SK-N-SH (cell line): ENCODE data around the gene SRF. TPM values are rescaled to one million over a fixed set of nuclear protein-coding genes. Genes with fewer than 3 reads are reported as not detected.

Source experiments
- CTCF ChIA-PET: fragments of 300-600, 350-600 bp; formaldehyde crosslinking; extraction: SDS; loops from one replicate; lab custom pipeline; 2021; lab: Yijun Ruan, JAX
- POLR2A ChIA-PET: fragments of 350-600 bp; sonication (Branson Sonifier 250); formaldehyde crosslinking; extraction: SDS; loops from one replicate; lab custom pipeline; 2020; ENCODE audit warnings: antibody characterized with exemption, inconsistent platforms; lab: Yijun Ruan, JAX
- DNase-seq: peaks from one replicate; pipeline ENCODE4 v3.0.0; 2012
- H2AFZ ChIP-seq: fragments of 200-600 bp; sonication (generic); 2 replicates; pipeline ENCODE4 v1.8.1; 2016; ENCODE audit warnings: antibody characterized with exemption, mild to moderate bottlenecking, low read depth
- H3F3A ChIP-seq: fragments of 200-600 bp; sonication (generic); replicated peaks from 2 replicates; pipeline ENCODE3; 2016; ENCODE audit warnings: antibody characterized with exemption, mild to moderate bottlenecking; ENCODE audit not compliant: insufficient read depth
- H3K27ac ChIP-seq, 2 experiments: fragments of 200-500 bp in 1 of 2; fragments of 200-600 bp in 1 of 2; sonication (Bioruptor generic) in 1 of 2; sonication (generic), shearing (Covaris generic) in 1 of 2; 2 replicates each; pipeline versions ENCODE4 v1.5.1 to v1.6.1; 2014 to 2016; ENCODE audit warnings: low read depth in 2 of 2, inconsistent platforms in 1 of 2, low read length in 1 of 2, mild to moderate bottlenecking in 1 of 2, mixed read lengths in 1 of 2
- H3K27me3 ChIP-seq: fragments of 200-600 bp; sonication (generic), shearing (Covaris generic); 2 replicates; pipeline ENCODE4 v1.6.1; 2016; ENCODE audit warnings: mixed run types; ENCODE audit not compliant: insufficient read depth
- H3K36me3 ChIP-seq, 2 experiments: fragments of 200-500 bp in 1 of 2; fragments of 200-600 bp in 1 of 2; sonication (Bioruptor generic) in 1 of 2; sonication (generic) in 1 of 2; replicated peaks in 1 of 2; 2 replicates each; pipeline versions ENCODE3 to v1.5.1; 2014 to 2016; ENCODE audit warnings: low read length in 1 of 2, mild to moderate bottlenecking in 1 of 2; ENCODE audit not compliant: insufficient read depth in 2 of 2, control insufficient read depth in 1 of 2
- H3K4me1 ChIP-seq, 2 experiments: fragments of 200-500 bp in 1 of 2; fragments of 200-600 bp in 1 of 2; sonication (Bioruptor generic) in 1 of 2; sonication (generic), shearing (Covaris generic) in 1 of 2; 2 replicates each; pipeline versions ENCODE4 v1.5.1 to v1.6.1; 2014 to 2016; ENCODE audit warnings: low read depth in 1 of 2, low read length in 1 of 2, mixed run types in 1 of 2; ENCODE audit not compliant: insufficient read depth in 2 of 2, control insufficient read depth in 1 of 2
- H3K4me2 ChIP-seq: fragments of 200-600 bp; sonication (generic), shearing (Covaris generic); 2 replicates; pipeline ENCODE4 v1.6.1; 2017; ENCODE audit warnings: mixed run types
- H3K4me3 ChIP-seq, 2 experiments: fragments of 200-500 bp in 1 of 2; fragments of 200-600 bp in 1 of 2; sonication (Bioruptor generic) in 1 of 2; sonication (generic), shearing (Covaris generic) in 1 of 2; 2 replicates each; pipeline versions ENCODE4 v1.5.1 to v1.8.1; 2014 to 2016; ENCODE audit warnings: low read depth in 2 of 2, inconsistent platforms in 1 of 2, low read length in 1 of 2, mild to moderate bottlenecking in 1 of 2, mixed read lengths in 1 of 2, moderate library complexity in 1 of 2
- H3K79me2 ChIP-seq: fragments of 200-600 bp; sonication (generic); 2 replicates; pipeline ENCODE4 v1.8.1; 2017; ENCODE audit warnings: mild to moderate bottlenecking; ENCODE audit not compliant: insufficient read depth
- H3K9ac ChIP-seq: fragments of 200-600 bp; sonication (generic); 2 replicates; pipeline ENCODE4 v1.6.1; 2017; ENCODE audit warnings: mixed run types
- H3K9me2 ChIP-seq: fragments of 200-600 bp; sonication (generic); 2 replicates; pipeline ENCODE4 v1.6.1; 2017; ENCODE audit warnings: mixed run types
- H3K9me3 ChIP-seq: fragments of 200-600 bp; sonication (generic); 2 replicates; pipeline ENCODE4 v1.6.1; 2017; ENCODE audit warnings: mixed run types, mild to moderate bottlenecking, moderate library complexity
- H4K20me1 ChIP-seq: fragments of 200-600 bp; sonication (generic); 2 replicates; pipeline ENCODE4 v1.6.1; 2017; ENCODE audit warnings: mild to moderate bottlenecking, mixed run types; ENCODE audit not compliant: insufficient read depth
- CHD2 ChIP-seq: fragments of 150-350 bp; IDR thresholded peaks from 2 replicates; pipeline ENCODE4 v1.6.1; 2018; ENCODE audit warnings: low read length; ENCODE audit not compliant: partially characterized antibody
- EP300 ChIP-seq, 2 experiments: IDR thresholded peaks; 2 replicates each; pipeline versions ENCODE4 v1.4.0 to v1.6.1; 2012; ENCODE audit warnings: borderline replicate concordance in 1 of 2, low read depth in 1 of 2, low read length in 1 of 2
- FOXJ3 ChIP-seq: sonication (generic); formaldehyde crosslinking; IDR thresholded peaks from 2 replicates; pipeline ENCODE4 v1.5.1; 2020; ENCODE audit warnings: mild to moderate bottlenecking, missing genetic modification reagents
- GABPA ChIP-seq: IDR thresholded peaks from 2 replicates; pipeline ENCODE4 v1.4.0; 2012; ENCODE audit warnings: low read depth, mild to moderate bottlenecking
- MAX ChIP-seq: IDR thresholded peaks from 2 replicates; pipeline ENCODE4 v1.4.0; 2012; ENCODE audit warnings: low read depth
- MXI1 ChIP-seq: IDR thresholded peaks from 2 replicates; pipeline ENCODE4 v1.6.1; 2012; ENCODE audit warnings: mild to moderate bottlenecking, low read depth, low read length, improper control_type of control experiment
- NFIC ChIP-seq: IDR thresholded peaks from 2 replicates; pipeline ENCODE4 v1.4.0; 2012; ENCODE audit warnings: borderline replicate concordance
- NRF1 ChIP-seq: IDR thresholded peaks from 2 replicates; pipeline ENCODE4 v1.6.1; 2012; ENCODE audit warnings: low read depth, mild to moderate bottlenecking, low read length
- RAD21 ChIP-seq: IDR thresholded peaks from 2 replicates; pipeline ENCODE4 v1.6.1; 2012; ENCODE audit warnings: mild to moderate bottlenecking, low read length
- RCOR1 ChIP-seq: fragments of 150-350 bp; IDR thresholded peaks from 2 replicates; pipeline ENCODE4 v1.6.1; 2017; ENCODE audit warnings: antibody characterized with exemption, low read length
- REST ChIP-seq: IDR thresholded peaks from 2 replicates; pipeline ENCODE4 v1.6.1; 2012; ENCODE audit warnings: mild to moderate bottlenecking, low read depth, low read length, moderate library complexity
- RXRA ChIP-seq: IDR thresholded peaks from 2 replicates; pipeline ENCODE4 v1.4.0; 2012; ENCODE audit warnings: low read depth, mild to moderate bottlenecking, borderline replicate concordance
- USF1 ChIP-seq: IDR thresholded peaks from 2 replicates; pipeline ENCODE4 v1.4.0; 2012; ENCODE audit warnings: low read depth, borderline replicate concordance
- WGBS: methylation state at CpG from one replicate; pipeline ENCODE4 v1.1.6; 2017; ENCODE audit warnings: low lambda C conversion rate; 5-methylcytosine and 5-hydroxymethylcytosine counted together
- polyA plus RNA-seq, 3 experiments: library from polyadenylated mRNA; depleted of rRNA; stranded (reverse); fragments of >200 nt; gene quantifications; 2 replicates each; pipeline ENCODE4 v1.2.3, GENCODE V29; 2012

The SRF gene
- polyA plus RNA-seq, 1 of the 3 experiments (the other 2 are of a cell fraction): 31.7 TPM

GRCh38 chr6:43192911-43193310 lies 21.8 kb downstream of the SRF start:
- Histone ChIP-seq H3F3A (no peaks in the 10 kb centered on the region), H3K4me3 (no peak overlapping the region), H3K27me3 (no peaks in the 10 kb centered on the region), H3K9me3 (no peaks in the 10 kb centered on the region), H3K4me2 (no peak overlapping the region), H3K27ac (no peak overlapping the region), H4K20me1 (no peaks in the 10 kb centered on the region), H3K79me2 (peaks cover 12% of the 10 kb centered on the region)
- no peak for DNase-seq
- CTCF ChIA-PET: no interaction called here
- TF ChIP-seq MAX (no peak), REST (no peak), MXI1 (no peak), RXRA (no peak)
- TF ChIP-seq, all 33 proteins: peak for 0
- POLR2A ChIA-PET: no interaction called here
- Histone ChIP-seq H3K9me2 (no peaks in the 10 kb centered on the region), H3K36me3 (peaks cover 31 to 36% of the 10 kb centered on the region in 2 experiments), H2AFZ (no peak overlapping the region), H3K9ac (no peak overlapping the region), H3K4me1 (no peaks in the 10 kb centered on the region)
- over 99% methylated on average over 9 of the region's 9 CpGs for WGBS

- 83% methylated on average over 5 of the region's 5 CpGs for WGBS
- no peaks in the 10 kb centered on the region for H3K9me2 ChIP-seq
- TF ChIP-seq RAD21 (no peak), FOXJ3 (CRISPR knock-in tag) (no peak), GABPA (no peak), NFIC (no peak), MXI1 (no peak), CHD2 (no peak), NRF1 (no peak), RCOR1 (no peak), EP300 (IDR thresholded peaks at IDR 0.05; ENCODE audit: borderline replicate concordance in 1 of 2, low read depth in 1 of 2, low read length in 1 of 2) (no peak), RXRA (no peak), USF1 (no peak)
- no peak overlapping the region for H2AFZ ChIP-seq
- POLR2A ChIA-PET: no interaction called here
- no peak overlapping the region for H3K4me3 ChIP-seq
- peak; percentile 38 for DNase-seq
- CTCF ChIA-PET: no interaction called here
- H3K27me3 ChIP-seq: no peaks in the 10 kb centered on the region
- no peaks in the 10 kb centered on the region for H4K20me1 ChIP-seq
- H3K4me2 ChIP-seq: no peak overlapping the region
- H3K79me2 ChIP-seq: peaks cover 8% of the 10 kb centered on the region
- no peaks in the 10 kb centered on the region for H3K4me1 ChIP-seq
- peaks cover 29 to 36% of the 10 kb centered on the region in 2 experiments for H3K36me3 ChIP-seq
- no peak overlapping the region for H3K27ac ChIP-seq
- H3F3A ChIP-seq: no peaks in the 10 kb centered on the region
- H3K9me3 ChIP-seq: no peaks in the 10 kb centered on the region
- H3K9ac ChIP-seq: no peak overlapping the region
Measured at GRCh38 chr6:43193929-43194328, 22.9 kb downstream of the SRF start.
